Measurements from ENCODE around the gene CAPN13.
A peak's percentile ranks its signal among the peaks of the same experiment; 100 is the strongest.

CAPN13 gene

GRCh38 chr2:30686669-30687068 is 120.6 kb downstream of the CAPN13 start:
- H4K20me1 ChIP-seq (ENCODE audit: insufficient read depth, low read length, poor library complexity, severe bottlenecking) = no peaks in the 10 kb centered on the region
- TF ChIP-seq CTCF (conservative IDR thresholded peaks at IDR 0.05; ENCODE audit: low read length) = no peak
- no peak for TF ChIP-seq EZH2phosphoT487 (IDR thresholded peaks at IDR 0.05; ENCODE audit: borderline replicate concordance)
- no peaks in the 10 kb centered on the region for H3F3A ChIP-seq (ENCODE audit: low read depth)
- no peaks in the 10 kb centered on the region for H3K27me3 ChIP-seq (ENCODE audit: insufficient read depth, low read length, poor library complexity, severe bottlenecking)
- no peak overlapping the region for H3K9ac ChIP-seq (ENCODE audit: low read depth, low read length, poor library complexity, severe bottlenecking)
- no peaks in the 10 kb centered on the region for H3K4me1 ChIP-seq (ENCODE audit: insufficient read depth, low read length, poor library complexity, severe bottlenecking)
- no peak overlapping the region for H3K4me3 ChIP-seq (ENCODE audit: low read length, poor library complexity, severe bottlenecking)
- H2AFZ ChIP-seq (ENCODE audit: low read length) = no peak overlapping the region
- no peaks in the 10 kb centered on the region for H3K9me2 ChIP-seq (replicated peaks; ENCODE audit: low read depth, low read length)
- no peaks in the 10 kb centered on the region for H3K36me3 ChIP-seq (ENCODE audit: insufficient read depth, low read length)
- no peaks in the 10 kb centered on the region for H3K9me3 ChIP-seq (ENCODE audit: insufficient read depth, low read depth, low read length)
- H3K4me2 ChIP-seq (ENCODE audit: low read depth, low read length, poor library complexity, severe bottlenecking) = no peak overlapping the region
- no peaks in the 10 kb centered on the region for H3K79me2 ChIP-seq (ENCODE audit: insufficient read depth, low read length)

- Histone ChIP-seq H3K27me3 (ENCODE audit: insufficient read depth, low read length, poor library complexity, severe bottlenecking) (no peaks in the 10 kb centered on the region), H3K9me2 (replicated peaks; ENCODE audit: low read depth, low read length) (no peaks in the 10 kb centered on the region), H3K36me3 (ENCODE audit: insufficient read depth, low read length) (no peaks in the 10 kb centered on the region), H3K79me2 (ENCODE audit: insufficient read depth, low read length) (no peaks in the 10 kb centered on the region), H3K9ac (ENCODE audit: low read depth, low read length, poor library complexity, severe bottlenecking) (no peak overlapping the region), H3K4me3 (ENCODE audit: low read length, poor library complexity, severe bottlenecking) (no peak overlapping the region), H3K9me3 (ENCODE audit: insufficient read depth, low read depth, low read length) (no peaks in the 10 kb centered on the region), H3F3A (ENCODE audit: low read depth) (no peaks in the 10 kb centered on the region), H2AFZ (ENCODE audit: low read length) (no peak overlapping the region), H4K20me1 (ENCODE audit: insufficient read depth, low read length, poor library complexity, severe bottlenecking) (no peaks in the 10 kb centered on the region), H3K4me1 (ENCODE audit: insufficient read depth, low read length, poor library complexity, severe bottlenecking) (no peaks in the 10 kb centered on the region), H3K4me2 (ENCODE audit: low read depth, low read length, poor library complexity, severe bottlenecking) (no peak overlapping the region)
- TF ChIP-seq EZH2phosphoT487 (IDR thresholded peaks at IDR 0.05; ENCODE audit: borderline replicate concordance) (no peak), CTCF (conservative IDR thresholded peaks at IDR 0.05; ENCODE audit: low read length) (peak; percentile 61)
Observed at GRCh38 chr2:30686000-30686399, 121.2 kb downstream of the CAPN13 start.

GRCh38 chr2:30684996-30685395 is 122.2 kb downstream of the CAPN13 start:
- TF ChIP-seq EZH2phosphoT487 (IDR thresholded peaks at IDR 0.05; ENCODE audit: borderline replicate concordance) (no peak), CTCF (conservative IDR thresholded peaks at IDR 0.05; ENCODE audit: low read length) (no peak)
- no peaks in the 10 kb centered on the region for H3K9me3 ChIP-seq (ENCODE audit: insufficient read depth, low read depth, low read length)
- no peaks in the 10 kb centered on the region for H3K36me3 ChIP-seq (ENCODE audit: insufficient read depth, low read length)
- no peaks in the 10 kb centered on the region for H4K20me1 ChIP-seq (ENCODE audit: insufficient read depth, low read length, poor library complexity, severe bottlenecking)
- no peaks in the 10 kb centered on the region for H3K9me2 ChIP-seq (replicated peaks; ENCODE audit: low read depth, low read length)
- no peak overlapping the region for H2AFZ ChIP-seq (ENCODE audit: low read length)
- H3K79me2 ChIP-seq (ENCODE audit: insufficient read depth, low read length) = no peaks in the 10 kb centered on the region
- H3F3A ChIP-seq (ENCODE audit: low read depth) = no peaks in the 10 kb centered on the region
- H3K4me3 ChIP-seq (ENCODE audit: low read length, poor library complexity, severe bottlenecking) = no peak overlapping the region
- H3K4me2 ChIP-seq (ENCODE audit: low read depth, low read length, poor library complexity, severe bottlenecking) = no peak overlapping the region
- H3K27me3 ChIP-seq (ENCODE audit: insufficient read depth, low read length, poor library complexity, severe bottlenecking) = no peaks in the 10 kb centered on the region
- no peaks in the 10 kb centered on the region for H3K4me1 ChIP-seq (ENCODE audit: insufficient read depth, low read length, poor library complexity, severe bottlenecking)
- H3K9ac ChIP-seq (ENCODE audit: low read depth, low read length, poor library complexity, severe bottlenecking) = no peak overlapping the region
